Measurements from ENCODE around the gene ATXN1.

ATXN1 gene

GRCh38 chr6:16654701-16655100 is 106.6 kb downstream of the ATXN1 start:
- H3K27ac ChIP-seq (ENCODE audit: extremely low read depth, low read depth, low read length), result no peak overlapping the region
- peaks cover 9% of the 10 kb centered on the region for H3K4me1 ChIP-seq (ENCODE audit: control insufficient read depth, insufficient read depth, low read length)
- POLR2A ChIA-PET, result no interaction called here
- CTCF ChIA-PET, result no interaction called here
- H3K9me3 ChIP-seq (ENCODE audit: control insufficient read depth, insufficient read depth, low read depth, low read length), result no peaks in the 10 kb centered on the region
- TF ChIP-seq ZNF837 (tag by site-specific recombination; IDR thresholded peaks at IDR 0.05), result no peak
- TF ChIP-seq ZNF292 (tag by site-specific recombination; IDR thresholded peaks at IDR 0.05; ENCODE audit: borderline replicate concordance, low read depth), result no peak
- no peak for TF ChIP-seq ZNF510 (tag by site-specific recombination; IDR thresholded peaks at IDR 0.05; ENCODE audit: insufficient replicate concordance)
- no peak for TF ChIP-seq KLF17 (tag by site-specific recombination; IDR thresholded peaks at IDR 0.05)
- TF ChIP-seq ZBTB1 (tag by site-specific recombination; IDR thresholded peaks at IDR 0.05), result no peak
- no peak for TF ChIP-seq ZNF239 (tag by site-specific recombination; IDR thresholded peaks at IDR 0.05)
- no peak for TF ChIP-seq ZNF391 (tag by site-specific recombination; IDR thresholded peaks at IDR 0.05; ENCODE audit: borderline replicate concordance, low read depth)
- TF ChIP-seq ZNF529 (tag by site-specific recombination; IDR thresholded peaks at IDR 0.05; ENCODE audit: insufficient replicate concordance), result no peak
- no peak overlapping the region for H3K4me3 ChIP-seq (ENCODE audit: low read depth, low read length)
- H3K36me3 ChIP-seq (ENCODE audit: control insufficient read depth in 2 of 2, insufficient read depth in 1 of 2, low read length in 2 of 2), result peaks cover 3 to 11% of the 10 kb centered on the region in 2 experiments

- H3K4me3 ChIP-seq (ENCODE audit: low read depth, low read length), result no peak overlapping the region
- no peak overlapping the region for H3K27ac ChIP-seq (ENCODE audit: extremely low read depth, low read depth, low read length)
- TF ChIP-seq ZNF621 (tag by site-specific recombination; IDR thresholded peaks at IDR 0.05), result no peak
- TF ChIP-seq ZNF555 (tag by site-specific recombination; conservative IDR thresholded peaks at IDR 0.05), result no peak
- no peak for TF ChIP-seq SP7 (tag by site-specific recombination; IDR thresholded peaks at IDR 0.05)
- TF ChIP-seq ZNF521 (tag by site-specific recombination; IDR thresholded peaks at IDR 0.05), result no peak
- TF ChIP-seq ZNF629 (tag by site-specific recombination; IDR thresholded peaks at IDR 0.05), result no peak
- TF ChIP-seq REPIN1 (tag by site-specific recombination; IDR thresholded peaks at IDR 0.05; ENCODE audit: low read depth), result no peak
- TF ChIP-seq ZNF157 (tag by site-specific recombination; IDR thresholded peaks at IDR 0.05), result no peak
- no peak for TF ChIP-seq PRDM4 (tag by site-specific recombination; IDR thresholded peaks at IDR 0.05)
- no peak for TF ChIP-seq KLF16 (tag by site-specific recombination; IDR thresholded peaks at IDR 0.05)
- no peak for TF ChIP-seq ZSCAN16 (tag by site-specific recombination; IDR thresholded peaks at IDR 0.05)
- no peak for TF ChIP-seq ZNF37A (tag by site-specific recombination; IDR thresholded peaks at IDR 0.05)
- no peak for TF ChIP-seq ZNF596 (tag by site-specific recombination; IDR thresholded peaks at IDR 0.05)
- no peak for TF ChIP-seq BCL11B (tag by site-specific recombination; IDR thresholded peaks at IDR 0.05; ENCODE audit: low read depth)
- TF ChIP-seq YY2 (tag by site-specific recombination; IDR thresholded peaks at IDR 0.05), result no peak
- no peak for TF ChIP-seq ZIC2 (tag by site-specific recombination; IDR thresholded peaks at IDR 0.05)
- no peak for TF ChIP-seq ZNF146 (tag by site-specific recombination; IDR thresholded peaks at IDR 0.05)
- TF ChIP-seq MYNN (tag by site-specific recombination; IDR thresholded peaks at IDR 0.05; ENCODE audit: borderline replicate concordance), result no peak
- H3K36me3 ChIP-seq (ENCODE audit: control insufficient read depth in 2 of 2, insufficient read depth in 1 of 2, low read length in 2 of 2), result peaks cover 3 to 11% of the 10 kb centered on the region in 2 experiments
- no peaks in the 10 kb centered on the region for H3K4me1 ChIP-seq (ENCODE audit: control insufficient read depth, insufficient read depth, low read length)
- ChIA-PET POLR2A (no interaction called here), CTCF (no interaction called here)
- no peaks in the 10 kb centered on the region for H3K9me3 ChIP-seq (ENCODE audit: control insufficient read depth, insufficient read depth, low read depth, low read length)
These were observed 108.0 kb downstream of the ATXN1 start for GRCh38 chr6:16653226-16653625.
